Measurements from ENCODE around the gene DNM3.

GRCh38 chr1:172162236-172162635 lies 320.9 kb downstream of the DNM3 start:
- TF ChIP-seq EP300 (IDR thresholded peaks at IDR 0.05; ENCODE audit: borderline replicate concordance) = no peak
- no peak for TF ChIP-seq REST (IDR thresholded peaks at IDR 0.05; ENCODE audit: low read depth)
- no peak for TF ChIP-seq RAD21 (IDR thresholded peaks at IDR 0.05; ENCODE audit: low read depth)
- no peak for TF ChIP-seq NFIC (IDR thresholded peaks at IDR 0.05)
- TF ChIP-seq YY1 (IDR thresholded peaks at IDR 0.05; ENCODE audit: low read depth) = no peak
